Stomach (tissue), 9 donors: Measurements from ENCODE around the gene NLRX1. TPM values are rescaled to one million over a fixed set of nuclear protein-coding genes. Genes with fewer than 3 reads are reported as not detected.

ENCODE experiments used
- DNase-seq, 2 donors: peaks; one replicate each; pipeline versions ENCODE4 v3.0.0 to v3.0.0-alpha.2; 2013 to 2019
- H3K27ac ChIP-seq, 5 donors: fragments of 200-600 bp in 4 of 5; sonication (generic) in 4 of 5; one replicate each; pipeline ENCODE4 v1.5.1; 2013 to 2019; ENCODE audit warnings: mild to moderate bottlenecking in 1 of 5, moderate library complexity in 1 of 5
- H3K27me3 ChIP-seq, 3 donors: fragments of 200-600 bp; sonication (generic); one replicate each; pipeline ENCODE4 v1.5.1; 2017 to 2019; ENCODE audit warnings: mixed run types in 1 of 3
- H3K36me3 ChIP-seq, 4 donors: fragments of 200-600 bp; sonication (generic); 1 replicate in 3 of 4; 2 replicates in 1 of 4; pipeline ENCODE4 v1.5.1; 2016 to 2019
- H3K4me1 ChIP-seq, 4 donors: fragments of 200-600 bp; sonication (generic); one replicate each; pipeline ENCODE4 v1.5.1; 2016 to 2019
- H3K4me3 ChIP-seq, 4 donors: fragments of 200-600 bp; sonication (generic) in 3 of 4; one replicate each; pipeline ENCODE4 v1.5.1; 2016 to 2019; ENCODE audit warnings: mild to moderate bottlenecking in 1 of 4
- H3K9me3 ChIP-seq, 4 donors: fragments of 200-600 bp; sonication (generic); one replicate each; pipeline ENCODE4 v1.5.1; 2016 to 2019
- CTCF ChIP-seq, 7 experiments: fragments of 450-650 bp in 4 of 7; fragments of 200-600 bp in 3 of 7; sonication (generic) in 3 of 7; IDR thresholded peaks; one replicate each; pipeline ENCODE4 v1.5.1; 2016 to 2019; ENCODE audit warnings: antibody characterized with exemption in 7 of 7, control low read depth in 2 of 7, mild to moderate bottlenecking in 1 of 7
- EP300 ChIP-seq: sonication (generic); formaldehyde crosslinking; IDR thresholded peaks from one replicate; pipeline ENCODE4 v1.6.1; 2017; ENCODE audit warnings: antibody characterized with exemption
- POLR2A ChIP-seq, 4 donors: fragments of 450-650 bp; IDR thresholded peaks; one replicate each; pipeline ENCODE4 v1.6.1; 2016; ENCODE audit warnings: antibody characterized with exemption in 4 of 4, control low read depth in 2 of 4, mild to moderate bottlenecking in 1 of 4, moderate library complexity in 1 of 4
- POLR2AphosphoS5 ChIP-seq, 3 donors: sonication (generic); formaldehyde crosslinking; IDR thresholded peaks; one replicate each; pipeline ENCODE4 v1.6.1; 2016; ENCODE audit warnings: antibody characterized with exemption in 3 of 3
- WGBS, 5 donors: extraction: QIAGEN DNeasy Blood & Tissue Kit in 3 of 5; methylation state at CpG; one replicate each; pipeline versions ENCODE4 v1.1.5 to v1.1.7; 2013 to 2018; 5-methylcytosine and 5-hydroxymethylcytosine counted together
- intact Hi-C: fragments of 100-400 bp; cut with DNase I; formaldehyde crosslinking; loops from one replicate; pipeline ENCODE4 v1.15.1; 2023; ENCODE audit warnings: low total_unique reads
- polyA plus RNA-seq, 3 donors: library from polyadenylated mRNA; stranded (reverse); fragments of 200-250 nt; gene quantifications; one replicate each; pipeline ENCODE4 v1.2.3, GENCODE V29; 2013
- total RNA-seq, 5 donors: library from RNA; depleted of rRNA; stranded (reverse); fragments of >200 nt; gene quantifications; one replicate each; pipeline versions ENCODE4 v1.1.0 to v1.2.3, GENCODE V29; 2014 to 2016
- donor health status: healthy with polysubstance abuse.
- donor health status: Bipolar disorder and iron deficiency.
- donor health status: healthy.

The NLRX1 gene
- total and polyA plus RNA-seq, 8 donors = 3.8 to 101 (median 12.1) TPM

- H3K4me1 ChIP-seq = peaks cover 12 to 30% (median 24%) of the 10 kb centered on the region in 4 donors
- WGBS, 5 donors = 49 to 64% (median 60%) methylated on average over 6 of the region's 6 CpGs
- H3K27ac ChIP-seq = no peak overlapping the region
- intact Hi-C loops = no loop called here
- H3K27me3 ChIP-seq = peaks cover 0 to 59% (median 18%) of the 10 kb centered on the region in 3 donors
- DNase-seq = no peak
- no peaks in the 10 kb centered on the region for H3K9me3 ChIP-seq
- TF ChIP-seq EP300 (no peak), POLR2AphosphoS5 (IDR thresholded peaks at IDR 0.05) (no peak), POLR2A (IDR thresholded peaks at IDR 0.05) (no peak), CTCF (IDR thresholded peaks at IDR 0.05) (no peak)
- no peak overlapping the region for H3K4me3 ChIP-seq
- H3K36me3 ChIP-seq = no peaks in the 10 kb centered on the region
Observed at GRCh38 chr11:119147604-119148333, 20.8 kb upstream of the NLRX1 start.

- H3K27me3 ChIP-seq = peaks cover 0 to 63% (median 18%) of the 10 kb centered on the region in 3 donors
- peak overlapping the region in 1 of 5 donors; percentile 42 for H3K27ac ChIP-seq
- DNase-seq = no peak
- peak overlapping the region; percentile 54 to 80 (median 64) for H3K4me3 ChIP-seq
- 1 to 5% (median 3%) methylated on average over 15 to 16 of the region's 16 CpGs for WGBS, 5 donors
- H3K4me1 ChIP-seq = peaks cover 12 to 30% (median 24%) of the 10 kb centered on the region in 4 donors
- intact Hi-C loops = no loop called here
- no peaks in the 10 kb centered on the region for H3K9me3 ChIP-seq
- H3K36me3 ChIP-seq = no peaks in the 10 kb centered on the region
- TF ChIP-seq POLR2A (IDR thresholded peaks at IDR 0.05) (no peak), EP300 (no peak), CTCF (IDR thresholded peaks at IDR 0.05) (no peak), POLR2AphosphoS5 (IDR thresholded peaks at IDR 0.05) (no peak)
Observed at GRCh38 chr11:119148720-119149017, 19.9 kb upstream of the NLRX1 start.

GRCh38 chr11:119149018-119149785 is 19.3 kb upstream of the NLRX1 start, which contains the start of gene ABCG4:
TSS of gene ABCG4 (plus strand) at chr11:119149052. CDS start at chr11:119149966, 914 bp downstream.
- TF ChIP-seq POLR2AphosphoS5 (IDR thresholded peaks at IDR 0.05) (no peak), EP300 (no peak), CTCF (IDR thresholded peaks at IDR 0.05) (no peak), POLR2A (IDR thresholded peaks at IDR 0.05) (no peak)
- peaks cover 0 to 64% (median 18%) of the 10 kb centered on the region in 3 donors for H3K27me3 ChIP-seq
- H3K4me3 ChIP-seq = peak within 1 kb of the TSS; percentile 54 to 80 (median 64)
- no peaks in the 10 kb centered on the region for H3K36me3 ChIP-seq
- DNase-seq = peak; percentile 29 to 61
- WGBS, 5 donors = 0 to 3% (median 1%) methylated on average over 12 to 73 of the region's 73 CpGs
- intact Hi-C loops = no loop called here
- peaks cover 12 to 30% (median 24%) of the 10 kb centered on the region in 4 donors for H3K4me1 ChIP-seq
- no peaks in the 10 kb centered on the region for H3K9me3 ChIP-seq
- peak within 1 kb of the TSS in 1 of 5 donors; percentile 42 for H3K27ac ChIP-seq

- whole genome bisulfite sequencing, 5 donors = 22 to 36% (median 31%) methylated on average over 28 to 33 of the region's 33 CpGs
- Histone ChIP-seq H3K4me3 (peak overlapping the region; percentile 54 to 80 (median 64)), H3K27ac (no peak overlapping the region), H3K9me3 (no peaks in the 10 kb centered on the region), H3K27me3 (peaks cover 0 to 64% (median 18%) of the 10 kb centered on the region in 3 donors), H3K36me3 (no peaks in the 10 kb centered on the region), H3K4me1 (peaks cover 12 to 26% (median 22%) of the 10 kb centered on the region in 4 donors)
- DNase-seq = no peak
- TF ChIP-seq CTCF (IDR thresholded peaks at IDR 0.05) = no peak
- TF ChIP-seq POLR2AphosphoS5 (IDR thresholded peaks at IDR 0.05) = no peak
- TF ChIP-seq POLR2A (IDR thresholded peaks at IDR 0.05) = no peak
- TF ChIP-seq EP300 = no peak
- intact Hi-C loops = no loop called here
Observed at GRCh38 chr11:119149786-119150275, 18.7 kb upstream of the NLRX1 start.
